Activated CD4-positive, alpha-beta T cell treated with anti-CD3 and anti-CD28 coated beads for 48 hours (primary cell): ENCODE data around the gene LILRA5.
"Not testable (repeated sequence)": the region's sequence is repeated elsewhere in the genome, so short reads cannot be mapped to it uniquely, and the experiment has no call there.

Experiments used
- DNase-seq: peaks from one replicate; pipeline ENCODE4 v3.0.0-alpha.2; 2020

Gene LILRA5

GRCh38 chr19:54333586-54334298 lies 20.8 kb upstream of the LILRA5 start:
- no peak for DNase-seq

GRCh38 chr19:54332149-54332548 lies 19.2 kb upstream of the LILRA5 start:
- no peak for DNase-seq

DNA sequence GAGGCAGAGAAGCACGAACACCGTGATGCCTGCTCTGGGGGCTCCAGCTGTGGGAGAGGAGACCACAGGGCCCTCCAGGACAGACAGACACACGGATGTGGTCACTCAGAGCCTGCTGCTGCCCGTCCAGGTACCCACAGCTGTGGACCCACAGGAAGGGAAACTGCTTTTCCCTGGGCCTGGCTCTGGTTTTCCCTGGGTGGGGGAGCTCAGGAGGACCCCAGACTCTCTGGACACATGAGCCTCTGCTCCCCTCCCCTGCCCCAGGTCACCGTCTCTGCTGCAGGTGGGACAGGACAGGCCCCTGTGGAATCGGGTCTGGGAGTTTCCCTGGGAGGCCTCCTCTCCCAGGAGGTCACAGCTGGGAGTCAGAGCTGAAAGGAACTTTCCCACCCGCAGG lies 18.7 kb upstream of the LILRA5 start:
- no peak for DNase-seq

DNA sequence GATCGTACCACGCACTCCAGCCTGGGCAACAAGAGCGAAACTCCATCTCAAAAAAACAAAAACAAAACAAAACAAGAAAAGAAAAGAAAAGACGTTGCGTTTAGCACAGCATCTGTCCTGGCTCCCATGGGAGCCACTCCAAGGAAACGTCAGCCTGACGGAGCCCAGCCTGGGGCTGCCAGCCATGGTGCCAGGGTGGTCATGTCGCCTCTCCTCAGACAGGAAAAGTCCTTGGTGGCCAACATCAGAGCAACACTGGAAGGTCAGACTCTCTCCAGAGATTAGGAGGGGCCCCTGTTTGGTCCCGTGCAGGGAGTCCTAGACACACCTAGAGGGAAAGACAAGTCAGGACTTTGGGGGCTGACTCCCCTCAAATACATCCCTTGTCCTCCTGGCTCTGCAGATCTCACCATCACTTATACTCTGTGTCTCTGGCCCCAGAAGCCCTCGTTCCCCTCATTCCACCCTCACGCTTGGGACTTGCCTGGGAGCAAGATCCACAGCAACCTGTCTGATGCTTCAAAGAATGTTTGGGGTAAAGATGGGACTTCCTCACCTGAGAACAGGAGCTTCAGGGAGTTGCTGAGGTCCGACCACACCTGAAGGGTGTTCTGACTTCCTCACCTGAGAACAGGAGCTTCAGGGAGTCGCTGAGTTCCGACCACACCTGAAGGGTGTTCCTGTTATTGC lies 16.7 kb upstream of the LILRA5 start:
- DNase-seq: no peak

- not testable (repeated sequence) for DNase-seq
These were observed 15.8 kb upstream of the LILRA5 start for GRCh38 chr19:54328781-54329180.

DNA sequence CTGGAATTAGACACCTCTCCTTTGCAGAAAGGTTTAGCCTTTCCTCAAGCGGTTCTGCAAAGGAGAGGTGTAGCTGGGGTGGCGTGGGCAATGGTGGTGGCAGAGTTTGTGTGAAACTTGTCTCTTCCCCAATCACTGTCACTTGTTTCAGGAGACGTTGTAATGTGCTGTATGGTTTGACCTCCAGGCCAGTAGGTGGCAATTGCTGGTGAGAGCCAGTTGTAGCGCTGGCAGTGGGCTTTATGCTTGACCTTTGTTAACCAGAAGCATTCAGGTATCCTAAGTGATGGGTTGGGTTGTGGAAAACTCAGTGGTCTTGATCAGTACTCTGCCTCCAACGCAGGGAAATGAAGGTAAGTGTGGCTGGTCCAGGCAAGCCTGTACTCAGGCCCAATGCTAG lies 12.7 kb upstream of the LILRA5 start:
- no peak for DNase-seq

GRCh38 chr19:54325194-54325621 lies 12.2 kb upstream of the LILRA5 start:
- DNase-seq: peak; percentile 54

DNA sequence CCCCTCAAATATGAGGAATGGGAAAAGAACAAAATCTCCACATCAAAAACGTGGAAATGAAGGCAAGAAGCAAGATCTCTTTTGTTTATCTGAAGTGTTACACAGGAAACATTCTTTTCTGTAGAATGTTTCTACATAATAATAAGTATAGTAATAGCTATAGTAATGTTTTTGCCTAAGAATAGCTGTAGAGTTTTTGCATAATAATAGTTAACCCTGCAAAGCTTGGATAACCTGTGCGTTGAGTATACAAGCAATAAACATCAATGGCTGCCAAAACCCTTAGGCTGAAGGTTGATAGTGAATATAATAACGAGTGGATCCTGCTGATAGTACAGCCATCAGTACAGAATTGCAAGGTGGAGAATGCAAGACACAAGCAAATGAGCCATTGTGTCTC lies 11.1 kb upstream of the LILRA5 start:
- no peak for DNase-seq

GRCh38 chr19:54322934-54323333 lies 10.0 kb upstream of the LILRA5 start:
- DNase-seq: not testable (repeated sequence)

- DNase-seq: not testable (repeated sequence)
These were observed 9.3 kb upstream of the LILRA5 start for GRCh38 chr19:54322295-54322694.

- no peak for DNase-seq
These were observed 7.1 kb upstream of the LILRA5 start for GRCh38 chr19:54319892-54320670.

DNA sequence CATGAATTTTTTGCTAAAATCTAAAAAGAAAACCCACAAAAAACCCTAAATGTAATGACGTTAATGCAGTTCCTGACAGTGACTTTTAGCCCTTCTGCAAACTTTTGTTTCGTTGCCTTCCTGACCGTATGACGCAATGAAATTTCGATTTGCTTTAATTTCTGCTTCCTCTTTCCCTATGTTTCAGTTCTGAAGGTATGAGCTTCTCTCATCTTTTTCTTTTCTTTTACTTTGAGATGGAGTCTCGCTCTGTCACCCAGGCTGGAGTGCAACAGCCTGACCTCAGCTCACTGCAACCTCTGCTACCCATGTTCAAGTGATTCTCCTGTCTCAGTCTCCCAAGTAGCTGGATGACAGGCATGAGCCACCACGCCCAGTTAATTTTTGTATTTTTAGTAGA lies 6.1 kb upstream of the LILRA5 start:
- no peak for DNase-seq

- no peak for DNase-seq
These were observed 4.9 kb upstream of the LILRA5 start for GRCh38 chr19:54317965-54318240.

GRCh38 chr19:54317108-54317964 lies 4.4 kb upstream of the LILRA5 start:
- no peak for DNase-seq

DNA sequence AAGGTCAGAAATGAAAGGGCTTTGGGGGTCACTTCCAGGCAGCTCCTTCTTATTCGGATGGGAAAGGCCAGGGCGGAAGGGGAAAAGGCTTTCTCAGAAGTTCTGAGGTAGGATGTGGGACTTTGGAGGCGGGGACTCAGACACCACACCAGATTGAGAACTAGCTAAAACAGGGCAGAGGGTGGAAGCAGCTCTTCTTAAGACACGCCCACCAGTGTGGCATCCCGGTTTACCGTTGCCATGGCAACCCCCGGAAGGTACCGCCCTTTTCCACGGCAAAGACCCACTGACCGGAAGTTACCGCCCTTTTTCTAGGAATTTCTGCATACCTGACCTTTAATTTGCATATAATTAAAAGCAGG lies 3.8 kb upstream of the LILRA5 start:
- DNase-seq: no peak

GRCh38 chr19:54315956-54316355 lies 3.0 kb upstream of the LILRA5 start:
- DNase-seq: no peak

GRCh38 chr19:54312011-54312410 lies 955 bp downstream of the LILRA5 start:
- DNase-seq: no peak

DNA sequence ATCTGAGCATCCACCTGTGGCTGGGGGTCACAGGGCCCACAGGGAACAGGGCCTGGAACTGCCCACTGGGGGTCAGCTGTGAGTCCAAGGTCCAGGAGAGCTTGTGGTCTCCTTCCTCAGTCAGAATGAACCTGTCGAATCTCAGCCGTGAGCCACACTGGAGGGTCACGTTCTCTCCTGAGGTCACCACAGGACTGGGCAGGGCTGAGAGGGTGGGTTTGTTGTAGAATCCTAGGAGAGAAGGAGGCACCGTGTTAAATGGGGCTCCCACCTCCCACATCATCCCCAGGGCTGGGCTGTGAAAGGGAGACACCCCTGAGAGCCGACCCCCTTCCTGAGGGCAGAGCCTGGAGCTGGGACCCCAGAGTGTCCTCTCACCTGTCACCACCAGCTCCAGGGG lies 1.5 kb downstream of the LILRA5 start:
- no peak for DNase-seq

GRCh38 chr19:54310543-54310942 lies 2.4 kb downstream of the LILRA5 start:
- no peak for DNase-seq

DNA sequence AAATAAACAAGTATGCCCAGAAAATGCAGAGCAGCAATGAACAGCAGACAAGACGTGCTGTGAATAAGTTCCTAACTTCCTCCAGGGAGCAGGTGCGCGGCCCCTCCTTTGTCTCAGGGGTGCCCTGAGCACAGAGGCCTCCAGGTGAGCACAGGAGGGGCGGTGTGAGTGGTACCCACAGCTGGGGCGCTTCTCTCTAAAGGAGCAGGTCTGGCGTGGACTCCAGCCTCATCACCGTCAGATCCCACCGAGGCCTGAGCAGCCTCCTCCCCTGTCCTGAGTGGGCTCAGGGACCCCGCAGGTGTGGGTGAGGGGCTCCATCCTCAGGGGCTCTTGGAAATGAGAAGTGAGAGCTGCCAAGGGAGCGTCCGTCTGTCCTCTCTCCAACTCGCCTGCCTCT lies 3.2 kb downstream of the LILRA5 start:
- DNase-seq: no peak

DNA sequence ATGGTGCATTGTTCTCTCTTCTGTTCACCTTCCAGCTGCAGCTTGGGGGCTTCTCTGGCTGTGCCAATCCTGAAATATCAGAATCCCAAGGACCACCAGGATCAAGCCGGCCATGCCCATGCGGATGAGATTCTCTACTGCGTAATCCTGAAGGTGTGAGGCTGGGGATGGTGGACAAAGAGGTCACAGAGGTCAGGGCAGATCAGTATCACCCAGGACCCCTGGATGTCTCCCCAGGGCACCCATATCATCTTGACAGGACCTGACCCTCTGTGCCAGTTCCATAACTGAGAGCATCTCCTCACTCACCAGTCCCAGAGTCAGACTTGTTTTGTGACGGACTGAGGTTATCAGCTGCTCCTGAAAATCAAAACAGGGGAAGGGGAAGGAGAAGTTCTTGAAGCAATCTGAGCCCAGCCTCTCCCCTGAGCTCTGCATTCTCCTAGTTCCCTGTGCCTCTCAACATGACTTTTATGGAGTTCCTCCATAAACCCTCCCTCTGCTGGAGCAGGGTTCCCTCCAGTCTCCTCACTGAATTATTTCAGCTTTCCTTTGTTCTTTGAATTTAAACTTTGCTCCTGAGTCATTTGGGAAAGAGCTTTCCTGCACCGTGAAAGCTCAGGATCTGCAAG lies 5.5 kb downstream of the LILRA5 start:
- no peak for DNase-seq

DNA sequence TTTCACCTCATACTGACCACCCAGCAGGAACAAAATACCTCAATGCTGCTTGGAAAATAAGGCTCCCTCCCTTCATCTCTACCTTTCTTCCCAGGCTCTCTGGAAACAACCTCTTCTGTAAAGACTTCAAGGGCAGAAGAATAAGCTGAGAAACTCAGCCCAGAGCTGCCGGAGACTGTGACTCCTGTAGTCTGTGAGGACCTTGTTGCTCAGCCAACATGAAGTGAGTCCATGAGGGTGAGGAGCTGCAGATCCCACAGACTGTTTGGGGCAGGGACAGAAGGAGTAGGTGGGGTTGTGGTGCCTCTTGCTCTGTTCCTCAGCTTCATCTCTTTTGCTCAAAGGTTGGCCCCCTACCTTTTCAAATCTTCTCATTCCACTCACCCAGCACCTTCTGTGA lies 7.8 kb downstream of the LILRA5 start:
- no peak for DNase-seq

- no peak for DNase-seq
These were observed 10.7 kb downstream of the LILRA5 start for GRCh38 chr19:54302257-54302656.
